GM12874 (cell line): ENCODE data around the gene IGLL1.

Experiments used
- TF ChIP-seq, protein P1 (sequence below): IDR thresholded peaks from 2 replicates; pipeline ENCODE4 v1.5.1; 2011; ENCODE audit warnings: low read depth, mild to moderate bottlenecking, control low read depth, low read length, moderate library complexity; ENCODE audit not compliant: insufficient read depth

The IGLL1 gene

DNA sequence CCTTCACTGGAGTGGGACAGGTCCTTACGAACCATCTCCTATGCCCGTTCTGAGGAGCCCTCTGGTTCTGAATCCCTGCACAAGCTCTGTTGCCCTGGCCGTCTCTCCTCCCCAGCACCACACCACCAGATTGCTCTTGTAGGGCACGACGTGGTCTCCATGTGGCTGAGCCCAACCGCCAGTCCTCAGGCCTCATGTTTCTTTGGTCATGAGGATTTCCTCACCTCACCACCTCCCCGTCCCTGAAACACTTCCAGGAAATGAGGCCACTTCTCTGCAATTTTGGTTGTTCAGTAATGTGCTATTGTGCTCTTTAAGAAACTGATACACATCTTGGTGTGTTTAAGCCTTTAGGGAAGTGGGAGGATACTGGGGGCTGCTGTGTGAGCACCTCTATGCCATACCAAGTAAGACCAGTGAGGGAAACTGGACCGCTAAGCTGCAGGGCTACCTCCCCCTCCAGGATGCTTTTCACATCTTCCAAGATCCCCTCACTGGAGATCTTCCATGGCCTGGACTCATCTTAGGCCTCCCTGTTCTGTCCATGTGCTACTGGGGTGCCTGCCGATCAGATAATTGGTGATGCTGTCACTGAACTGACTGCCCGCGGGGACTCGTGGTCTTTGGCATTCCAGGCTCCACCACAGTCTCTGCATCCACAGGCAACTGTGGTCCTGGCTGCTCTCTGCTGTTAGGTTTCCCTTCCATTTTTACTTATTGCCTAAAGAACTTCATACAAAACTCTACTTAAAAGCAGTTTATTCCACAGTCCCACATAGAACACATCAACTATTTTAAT lies 30.1 kb upstream of the IGLL1 start:
- TF ChIP-seq, protein P1, sequence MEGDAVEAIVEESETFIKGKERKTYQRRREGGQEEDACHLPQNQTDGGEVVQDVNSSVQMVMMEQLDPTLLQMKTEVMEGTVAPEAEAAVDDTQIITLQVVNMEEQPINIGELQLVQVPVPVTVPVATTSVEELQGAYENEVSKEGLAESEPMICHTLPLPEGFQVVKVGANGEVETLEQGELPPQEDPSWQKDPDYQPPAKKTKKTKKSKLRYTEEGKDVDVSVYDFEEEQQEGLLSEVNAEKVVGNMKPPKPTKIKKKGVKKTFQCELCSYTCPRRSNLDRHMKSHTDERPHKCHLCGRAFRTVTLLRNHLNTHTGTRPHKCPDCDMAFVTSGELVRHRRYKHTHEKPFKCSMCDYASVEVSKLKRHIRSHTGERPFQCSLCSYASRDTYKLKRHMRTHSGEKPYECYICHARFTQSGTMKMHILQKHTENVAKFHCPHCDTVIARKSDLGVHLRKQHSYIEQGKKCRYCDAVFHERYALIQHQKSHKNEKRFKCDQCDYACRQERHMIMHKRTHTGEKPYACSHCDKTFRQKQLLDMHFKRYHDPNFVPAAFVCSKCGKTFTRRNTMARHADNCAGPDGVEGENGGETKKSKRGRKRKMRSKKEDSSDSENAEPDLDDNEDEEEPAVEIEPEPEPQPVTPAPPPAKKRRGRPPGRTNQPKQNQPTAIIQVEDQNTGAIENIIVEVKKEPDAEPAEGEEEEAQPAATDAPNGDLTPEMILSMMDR = no peak

DNA sequence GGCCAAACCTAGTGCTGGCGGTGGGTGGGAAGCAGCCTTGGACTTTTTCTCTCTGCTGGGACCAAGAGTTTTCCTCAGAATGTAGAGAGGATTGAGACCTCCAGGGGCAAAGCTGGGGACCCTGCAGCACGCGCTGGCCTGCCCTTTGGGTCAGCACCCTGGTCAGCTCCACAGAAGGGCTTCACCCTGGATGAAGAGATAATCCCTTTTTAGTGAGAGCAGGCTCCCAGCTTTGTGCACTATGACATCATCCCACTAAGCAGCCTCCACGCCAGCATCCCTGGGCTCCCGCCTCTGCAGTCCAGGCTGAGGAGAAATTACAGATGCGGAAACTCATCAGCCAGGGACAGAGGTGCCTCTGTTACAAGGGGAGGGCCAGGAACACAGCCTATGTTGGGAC lies 28.5 kb upstream of the IGLL1 start:
- TF ChIP-seq, protein P1 = no peak

DNA sequence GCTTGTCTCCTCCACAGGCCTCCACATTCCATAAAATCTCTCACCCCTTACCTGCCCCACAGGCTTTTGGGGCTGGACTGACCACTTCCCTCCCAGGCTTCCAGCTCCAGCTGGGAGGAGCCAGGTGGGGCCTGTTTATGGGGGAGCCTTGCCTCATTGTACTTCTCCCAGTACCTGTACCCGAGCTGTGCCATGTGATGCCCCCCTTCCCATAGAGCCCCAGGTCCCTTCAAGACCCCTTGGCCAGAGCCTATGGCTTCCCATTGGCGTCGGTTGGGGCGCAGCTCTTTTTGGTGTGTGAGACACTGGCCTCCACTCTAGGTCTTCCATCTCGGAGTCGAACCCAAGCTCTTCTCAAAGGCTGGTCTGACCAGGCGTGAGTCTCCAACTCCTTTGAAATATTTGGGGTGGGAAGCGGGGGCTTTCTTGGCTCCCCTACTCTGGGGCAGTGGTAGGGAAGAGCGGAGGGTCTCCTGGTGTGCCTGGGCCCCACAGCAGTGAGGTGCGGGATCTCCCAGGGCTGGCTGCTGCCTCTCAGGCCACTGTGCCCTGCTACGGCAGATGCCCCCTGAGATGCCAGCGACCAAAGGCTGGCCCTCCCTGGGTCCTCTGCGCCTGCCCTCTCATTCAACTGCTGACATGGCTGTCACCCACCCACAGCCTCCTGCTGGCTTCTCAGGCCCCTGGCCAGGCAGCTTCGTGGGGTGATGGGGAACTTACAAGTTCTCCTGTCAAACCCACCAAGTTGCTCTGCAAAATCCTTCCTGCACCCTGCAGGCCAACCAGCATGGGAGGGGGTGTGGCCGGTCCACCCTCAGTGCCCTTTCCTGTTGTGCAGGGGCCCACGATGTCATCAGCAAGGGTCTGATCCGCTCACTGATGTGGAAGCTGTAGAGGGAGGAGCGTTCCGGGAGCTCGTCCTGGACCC lies 26.4 kb upstream of the IGLL1 start:
- TF ChIP-seq, protein P1 = no peak

- TF ChIP-seq, protein P1 = no peak
Measured at GRCh38 chr22:23604939-23605712, 25.0 kb upstream of the IGLL1 start.

DNA sequence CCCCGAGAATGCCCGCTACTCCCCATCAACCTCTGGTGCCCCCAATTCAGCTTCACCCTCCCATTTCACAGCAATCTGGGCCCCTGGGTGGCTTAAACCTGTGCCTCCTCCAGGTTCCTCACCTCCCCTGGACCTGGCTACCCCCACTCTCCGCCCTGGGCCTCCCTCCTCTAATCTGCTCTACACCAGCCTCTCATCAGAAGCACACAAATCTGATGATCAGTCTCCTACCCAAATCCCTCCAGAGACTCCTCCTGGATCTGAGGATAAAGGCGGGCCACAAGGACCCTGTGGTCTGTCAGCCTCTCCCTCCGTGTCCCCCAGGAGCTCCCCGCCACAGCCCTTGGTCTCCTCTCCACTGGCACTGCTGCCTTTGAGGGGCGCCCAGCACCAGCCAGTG lies 23.2 kb upstream of the IGLL1 start:
- TF ChIP-seq, protein P1 = no peak

DNA sequence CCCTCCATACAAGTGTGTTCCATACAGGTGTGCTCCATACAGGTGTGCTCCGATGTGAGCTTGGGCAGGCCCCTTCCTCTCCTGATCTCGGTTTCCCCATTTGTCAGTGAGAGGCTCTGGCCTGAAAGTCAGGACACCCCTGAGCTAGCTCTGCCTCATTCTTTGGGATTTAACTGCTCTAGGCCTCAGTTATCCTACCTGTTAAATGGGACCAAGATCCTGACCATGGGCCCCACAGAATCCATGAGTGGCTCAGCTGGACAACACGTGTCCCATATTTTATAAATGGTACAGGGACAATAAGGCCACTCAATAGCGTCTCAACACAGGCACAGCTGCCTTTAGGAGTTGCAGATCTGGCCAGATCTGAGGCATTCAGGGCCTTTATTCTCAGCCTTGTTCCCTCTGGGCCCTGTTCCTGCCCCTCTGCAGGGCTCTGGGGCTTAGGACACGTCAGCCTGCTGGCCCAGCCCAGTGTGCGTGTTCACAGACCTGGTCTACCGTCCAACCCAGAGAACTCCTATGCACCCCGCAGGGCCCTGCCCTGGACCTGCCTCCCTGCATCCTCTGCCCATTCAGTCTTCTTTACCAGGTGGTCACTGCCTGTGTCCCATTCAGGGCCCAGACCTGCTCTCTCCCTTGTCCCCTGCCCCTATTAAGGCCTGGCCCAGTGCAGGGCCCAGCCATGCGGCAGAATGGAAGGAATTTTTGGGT lies 18.9 kb upstream of the IGLL1 start:
- TF ChIP-seq, protein P1 = no peak
